Neural cell (in vitro differentiated cells): ENCODE data around the gene HEY2. TPM values are rescaled to one million over a fixed set of nuclear protein-coding genes. Genes with fewer than 3 reads are reported as not detected.

Source experiments
- H2AFZ ChIP-seq: fragments of 200-600, 300-800 bp; sonication (generic), shearing (Covaris generic); 2 replicates; pipeline ENCODE4 v1.6.0; 2014; ENCODE audit warnings: low read depth, mild to moderate bottlenecking, antibody characterized with exemption, low read length, moderate library complexity
- H3F3A ChIP-seq: fragments of 200-600 bp; shearing (Covaris generic); 2 replicates; pipeline ENCODE4 v1.6.1; 2016; ENCODE audit warnings: mild to moderate bottlenecking, moderate library complexity, mixed read lengths, antibody characterized with exemption, low read length; ENCODE audit not compliant: insufficient read depth, poor library complexity, severe bottlenecking
- H3K27ac ChIP-seq: fragments of 200-600, 300-800 bp; sonication (generic), shearing (Covaris generic); 2 replicates; pipeline ENCODE4 v1.5.1; 2014; ENCODE audit warnings: mild to moderate bottlenecking, low read length, moderate library complexity
- H3K27me3 ChIP-seq: fragments of 300-800, 200-600 bp; sonication (generic), shearing (Covaris generic); 2 replicates; pipeline ENCODE4 v1.6.0; 2014; ENCODE audit warnings: mild to moderate bottlenecking, low read depth, low read length, moderate library complexity; ENCODE audit not compliant: insufficient read depth
- H3K36me3 ChIP-seq: fragments of 300-800, 200-600 bp; sonication (generic), shearing (Covaris generic); 2 replicates; pipeline ENCODE4 v1.5.1; 2014; ENCODE audit warnings: mild to moderate bottlenecking, antibody characterized with exemption, low read length, moderate library complexity; ENCODE audit not compliant: insufficient read depth
- H3K4me2 ChIP-seq: fragments of 300-800, 200-600 bp; sonication (generic), shearing (Covaris generic); 2 replicates; pipeline ENCODE4 v1.6.0; 2014; ENCODE audit warnings: mild to moderate bottlenecking, low read length
- H3K4me3 ChIP-seq: fragments of 300-800, 200-600 bp; sonication (generic), shearing (Covaris generic); 2 replicates; pipeline ENCODE4 v1.5.1; 2014; ENCODE audit warnings: mild to moderate bottlenecking, low read length, moderate library complexity
- H3K79me2 ChIP-seq: fragments of 200-600 bp; shearing (Covaris generic); replicated peaks from 2 replicates; pipeline ENCODE4 v1.6.0; 2014; ENCODE audit warnings: mild to moderate bottlenecking, low read length, moderate library complexity; ENCODE audit not compliant: insufficient read depth
- H3K9ac ChIP-seq: fragments of 300-800, 200-600 bp; sonication (generic), shearing (Covaris generic); 2 replicates; pipeline ENCODE4 v1.6.1; 2016; ENCODE audit warnings: mild to moderate bottlenecking, low read length, mixed read lengths
- H3K9me2 ChIP-seq: fragments of 200-600 bp; shearing (Covaris generic); 2 replicates; pipeline ENCODE4 v1.6.1; 2016; ENCODE audit warnings: mild to moderate bottlenecking, low read length, mixed read lengths; ENCODE audit not compliant: insufficient read depth
- H3K9me3 ChIP-seq: fragments of 200-600, 300-800 bp; sonication (generic), shearing (Covaris generic); 2 replicates; pipeline ENCODE4 v1.6.1; 2016; ENCODE audit warnings: mild to moderate bottlenecking, mixed run types, low read length, moderate library complexity, mixed read lengths
- H4K20me1 ChIP-seq: fragments of 200-600 bp; shearing (Covaris generic); 2 replicates; pipeline ENCODE4 v1.6.1; 2016; ENCODE audit warnings: mild to moderate bottlenecking, mixed run types; ENCODE audit not compliant: insufficient read depth
- EP300 ChIP-seq: fragments of 450-650 bp; conservative IDR thresholded peaks from 2 replicates; pipeline ENCODE4 v1.6.1; 2014; ENCODE audit warnings: antibody characterized with exemption, mild to moderate bottlenecking, moderate library complexity; ENCODE audit not compliant: poor library complexity, severe bottlenecking
- EZH2 ChIP-seq: fragments of 200-600, 300-800 bp; shearing (Covaris generic), sonication (generic); IDR thresholded peaks from 2 replicates; pipeline ENCODE4 v1.6.1; 2014; ENCODE audit warnings: antibody characterized with exemption, low read length, borderline replicate concordance, mild to moderate bottlenecking; ENCODE audit not compliant: insufficient read depth, poor library complexity, severe bottlenecking
- MXI1 ChIP-seq: fragments of 450-650 bp; conservative IDR thresholded peaks from 2 replicates; pipeline ENCODE4 v1.6.1; 2014; ENCODE audit warnings: antibody characterized with exemption, mild to moderate bottlenecking; ENCODE audit not compliant: poor library complexity, severe bottlenecking
- POLR2AphosphoS5 ChIP-seq: IDR thresholded peaks from 2 replicates; pipeline ENCODE4 v1.6.1; 2012
- RAD21 ChIP-seq: fragments of 450-650 bp; conservative IDR thresholded peaks from 2 replicates; pipeline ENCODE4 v1.6.1; 2014; ENCODE audit warnings: antibody characterized with exemption, mild to moderate bottlenecking, moderate library complexity
- SMC3 ChIP-seq: fragments of 450-650 bp; conservative IDR thresholded peaks from 2 replicates; pipeline ENCODE4 v1.6.1; 2014; ENCODE audit warnings: antibody characterized with exemption, mild to moderate bottlenecking, moderate library complexity; ENCODE audit not compliant: poor library complexity
- TAF1 ChIP-seq: IDR thresholded peaks from 2 replicates; pipeline ENCODE4 v1.6.1; 2012; ENCODE audit warnings: low read depth
- polyA plus RNA-seq: library from polyadenylated mRNA; depleted of rRNA; stranded (reverse); fragments of >200 nt; gene quantifications from 2 replicates; pipeline ENCODE4 v1.2.3, GENCODE V29; 2014
- TF ChIP-seq, protein P1 (sequence below): fragments of 450-650 bp; IDR thresholded peaks from 2 replicates; pipeline ENCODE4 v1.5.1; 2014; ENCODE audit warnings: antibody characterized with exemption, mild to moderate bottlenecking, moderate library complexity; ENCODE audit not compliant: poor library complexity, severe bottlenecking
- TF ChIP-seq, protein P2 (sequence below): IDR thresholded peaks from 2 replicates; pipeline ENCODE4 v1.6.1; 2012; ENCODE audit warnings: borderline replicate concordance

The HEY2 gene
- polyA plus RNA-seq, 1 donor from 2014 or later, result 0.20 TPM

DNA sequence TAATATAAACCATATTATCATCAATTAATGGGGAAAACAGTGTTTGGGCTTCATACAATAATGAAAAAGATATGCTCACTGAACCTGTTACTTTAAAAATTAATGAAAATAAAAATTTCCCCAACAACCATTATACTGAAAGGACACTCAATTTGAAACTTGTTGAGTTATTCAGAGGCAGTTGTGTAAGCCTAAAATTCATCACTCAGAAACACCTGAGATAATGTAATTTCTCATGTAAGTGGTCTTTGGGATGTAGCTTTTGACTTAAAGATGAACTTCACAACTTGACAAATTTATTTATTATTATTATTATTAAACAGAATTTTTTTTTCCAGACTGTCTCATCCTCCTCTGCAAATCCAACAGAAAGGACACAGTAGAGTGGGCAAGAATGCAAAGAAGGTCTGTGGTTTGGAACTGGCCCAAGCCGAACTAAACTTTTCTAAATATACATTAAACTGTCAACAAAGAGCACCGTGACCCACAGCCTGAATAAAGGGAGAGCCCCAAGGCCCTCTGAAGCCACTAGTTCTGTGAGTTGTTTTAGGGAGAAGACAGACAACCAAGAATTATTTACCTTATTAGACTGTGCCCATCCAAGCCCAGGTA is 32.2 kb upstream of the HEY2 start:
- no peaks in the 10 kb centered on the region for H3K27me3 ChIP-seq
- H3K9me3 ChIP-seq, result no peaks in the 10 kb centered on the region
- no peaks in the 10 kb centered on the region for H3K79me2 ChIP-seq
- no peaks in the 10 kb centered on the region for H3K36me3 ChIP-seq
- H3K4me2 ChIP-seq, result no peak overlapping the region
- H3K9ac ChIP-seq, result no peak overlapping the region
- H3K27ac ChIP-seq, result no peak overlapping the region
- H3K4me3 ChIP-seq, result no peak overlapping the region
- H4K20me1 ChIP-seq, result no peaks in the 10 kb centered on the region
- H3F3A ChIP-seq, result no peaks in the 10 kb centered on the region
- H3K9me2 ChIP-seq, result no peaks in the 10 kb centered on the region
- no peak for TF ChIP-seq POLR2AphosphoS5
- no peak for TF ChIP-seq RAD21
- TF ChIP-seq, protein P1, sequence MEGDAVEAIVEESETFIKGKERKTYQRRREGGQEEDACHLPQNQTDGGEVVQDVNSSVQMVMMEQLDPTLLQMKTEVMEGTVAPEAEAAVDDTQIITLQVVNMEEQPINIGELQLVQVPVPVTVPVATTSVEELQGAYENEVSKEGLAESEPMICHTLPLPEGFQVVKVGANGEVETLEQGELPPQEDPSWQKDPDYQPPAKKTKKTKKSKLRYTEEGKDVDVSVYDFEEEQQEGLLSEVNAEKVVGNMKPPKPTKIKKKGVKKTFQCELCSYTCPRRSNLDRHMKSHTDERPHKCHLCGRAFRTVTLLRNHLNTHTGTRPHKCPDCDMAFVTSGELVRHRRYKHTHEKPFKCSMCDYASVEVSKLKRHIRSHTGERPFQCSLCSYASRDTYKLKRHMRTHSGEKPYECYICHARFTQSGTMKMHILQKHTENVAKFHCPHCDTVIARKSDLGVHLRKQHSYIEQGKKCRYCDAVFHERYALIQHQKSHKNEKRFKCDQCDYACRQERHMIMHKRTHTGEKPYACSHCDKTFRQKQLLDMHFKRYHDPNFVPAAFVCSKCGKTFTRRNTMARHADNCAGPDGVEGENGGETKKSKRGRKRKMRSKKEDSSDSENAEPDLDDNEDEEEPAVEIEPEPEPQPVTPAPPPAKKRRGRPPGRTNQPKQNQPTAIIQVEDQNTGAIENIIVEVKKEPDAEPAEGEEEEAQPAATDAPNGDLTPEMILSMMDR, result no peak
- TF ChIP-seq SMC3, result no peak
- TF ChIP-seq, protein P2, sequence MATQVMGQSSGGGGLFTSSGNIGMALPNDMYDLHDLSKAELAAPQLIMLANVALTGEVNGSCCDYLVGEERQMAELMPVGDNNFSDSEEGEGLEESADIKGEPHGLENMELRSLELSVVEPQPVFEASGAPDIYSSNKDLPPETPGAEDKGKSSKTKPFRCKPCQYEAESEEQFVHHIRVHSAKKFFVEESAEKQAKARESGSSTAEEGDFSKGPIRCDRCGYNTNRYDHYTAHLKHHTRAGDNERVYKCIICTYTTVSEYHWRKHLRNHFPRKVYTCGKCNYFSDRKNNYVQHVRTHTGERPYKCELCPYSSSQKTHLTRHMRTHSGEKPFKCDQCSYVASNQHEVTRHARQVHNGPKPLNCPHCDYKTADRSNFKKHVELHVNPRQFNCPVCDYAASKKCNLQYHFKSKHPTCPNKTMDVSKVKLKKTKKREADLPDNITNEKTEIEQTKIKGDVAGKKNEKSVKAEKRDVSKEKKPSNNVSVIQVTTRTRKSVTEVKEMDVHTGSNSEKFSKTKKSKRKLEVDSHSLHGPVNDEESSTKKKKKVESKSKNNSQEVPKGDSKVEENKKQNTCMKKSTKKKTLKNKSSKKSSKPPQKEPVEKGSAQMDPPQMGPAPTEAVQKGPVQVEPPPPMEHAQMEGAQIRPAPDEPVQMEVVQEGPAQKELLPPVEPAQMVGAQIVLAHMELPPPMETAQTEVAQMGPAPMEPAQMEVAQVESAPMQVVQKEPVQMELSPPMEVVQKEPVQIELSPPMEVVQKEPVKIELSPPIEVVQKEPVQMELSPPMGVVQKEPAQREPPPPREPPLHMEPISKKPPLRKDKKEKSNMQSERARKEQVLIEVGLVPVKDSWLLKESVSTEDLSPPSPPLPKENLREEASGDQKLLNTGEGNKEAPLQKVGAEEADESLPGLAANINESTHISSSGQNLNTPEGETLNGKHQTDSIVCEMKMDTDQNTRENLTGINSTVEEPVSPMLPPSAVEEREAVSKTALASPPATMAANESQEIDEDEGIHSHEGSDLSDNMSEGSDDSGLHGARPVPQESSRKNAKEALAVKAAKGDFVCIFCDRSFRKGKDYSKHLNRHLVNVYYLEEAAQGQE, result no peak
- no peak for TF ChIP-seq EP300
- no peak for TF ChIP-seq MXI1
- TF ChIP-seq TAF1, result no peak
- TF ChIP-seq EZH2, result no peak
- no peak overlapping the region for H2AFZ ChIP-seq

DNA sequence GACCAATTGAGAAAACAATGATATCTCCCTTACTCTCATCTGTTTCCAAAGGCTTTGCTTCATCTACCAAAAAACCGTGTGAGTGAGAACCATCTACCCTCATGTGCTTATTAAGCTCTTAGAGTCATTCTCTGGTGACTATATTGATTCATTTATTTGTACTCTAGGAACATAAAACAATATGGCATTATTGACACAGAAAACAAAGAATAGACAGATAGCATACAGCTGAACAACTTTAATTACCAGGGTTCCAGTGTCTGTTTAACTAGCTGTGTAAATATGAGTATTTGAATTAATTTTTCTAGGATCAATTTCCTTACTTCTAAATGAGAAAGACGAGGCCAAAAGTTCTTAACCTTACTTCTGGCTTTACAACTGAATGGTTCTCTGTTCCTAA is 31.3 kb upstream of the HEY2 start:
- H2AFZ ChIP-seq, result no peak overlapping the region
- no peaks in the 10 kb centered on the region for H3K36me3 ChIP-seq
- H3K9me2 ChIP-seq, result no peaks in the 10 kb centered on the region
- H3K4me3 ChIP-seq, result no peak overlapping the region
- H3K27me3 ChIP-seq, result no peaks in the 10 kb centered on the region
- H3K4me2 ChIP-seq, result no peak overlapping the region
- no peaks in the 10 kb centered on the region for H3K9me3 ChIP-seq
- no peaks in the 10 kb centered on the region for H3K79me2 ChIP-seq
- TF ChIP-seq POLR2AphosphoS5 (no peak), RAD21 (no peak), TAF1 (no peak), EP300 (no peak), MXI1 (no peak), SMC3 (no peak), EZH2 (no peak)
- TF ChIP-seq, protein P1, result no peak
- TF ChIP-seq, protein P2, result no peak
- H3K9ac ChIP-seq, result no peak overlapping the region
- no peaks in the 10 kb centered on the region for H4K20me1 ChIP-seq
- H3K27ac ChIP-seq, result no peak overlapping the region
- H3F3A ChIP-seq, result no peaks in the 10 kb centered on the region
